Activated T-cell treated with anti-CD3 and anti-CD28 coated beads for 48 hours (primary cell): ENCODE results near the gene PUDP.
"Not testable (repeated sequence)": the region's sequence is repeated elsewhere in the genome, so short reads cannot be mapped to it uniquely, and the experiment has no call there.

Source experiments
- DNase-seq: peaks from one replicate; pipeline ENCODE4 v3.0.0-alpha.2; 2020; ENCODE audit warnings: low read depth

Gene PUDP

DNA sequence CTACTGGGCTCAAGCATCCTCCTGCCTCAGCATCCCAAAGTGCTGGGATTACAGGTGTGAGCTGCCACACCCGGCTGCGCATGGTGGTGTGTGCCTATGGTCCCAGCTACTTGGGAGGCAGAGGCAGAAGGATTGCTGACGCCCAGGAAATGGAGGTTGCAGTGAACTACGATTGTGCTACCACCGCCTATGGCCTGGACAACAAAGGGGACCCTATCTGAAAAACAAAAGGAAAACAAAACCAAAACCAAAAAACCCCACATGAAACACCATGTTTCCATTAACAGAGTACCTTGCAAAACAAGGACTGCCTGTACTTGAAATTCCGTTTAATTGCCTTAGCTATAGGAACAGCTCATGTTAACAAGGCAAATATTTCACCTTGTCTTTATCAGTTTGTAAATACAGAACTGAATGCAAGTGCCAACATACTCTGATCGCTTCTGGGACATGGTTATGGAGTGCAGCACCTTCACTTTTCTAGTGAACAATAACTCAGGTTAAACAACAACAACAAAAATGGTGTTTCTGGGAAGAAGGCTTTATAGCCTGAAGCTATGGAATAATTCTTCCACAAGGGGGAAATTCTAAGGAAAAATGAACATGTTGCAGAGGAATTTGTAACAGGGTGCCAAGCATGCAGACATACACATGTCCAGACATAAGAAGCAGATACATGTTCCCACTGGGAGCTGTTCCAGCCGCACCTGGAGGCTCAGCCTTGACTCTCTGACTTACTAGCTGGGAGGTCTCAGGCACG is 73.6 kb downstream of the PUDP start:
- no peak for DNase-seq

DNA sequence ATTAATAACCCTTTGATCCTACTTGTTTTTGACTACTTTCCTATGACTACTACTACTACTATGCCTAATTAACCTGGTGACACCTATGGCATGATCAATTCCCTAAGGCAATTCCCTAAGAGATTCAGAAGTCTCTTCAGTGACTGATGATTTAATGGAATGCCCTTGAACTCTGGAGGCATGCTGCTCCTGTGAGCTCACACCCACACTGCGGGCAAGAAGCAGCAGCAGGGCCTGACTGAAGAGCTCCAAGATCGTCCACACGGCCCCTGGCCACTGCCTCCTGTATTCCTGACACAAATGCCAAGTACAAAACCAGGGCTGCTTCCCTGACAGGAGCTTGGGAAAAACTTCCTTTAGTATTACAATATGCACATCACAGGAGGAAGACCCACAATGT is 74.6 kb downstream of the PUDP start:
- no peak for DNase-seq

GRCh38 chrX:7072856-7073255 is 75.1 kb downstream of the PUDP start:
- no peak for DNase-seq

DNA sequence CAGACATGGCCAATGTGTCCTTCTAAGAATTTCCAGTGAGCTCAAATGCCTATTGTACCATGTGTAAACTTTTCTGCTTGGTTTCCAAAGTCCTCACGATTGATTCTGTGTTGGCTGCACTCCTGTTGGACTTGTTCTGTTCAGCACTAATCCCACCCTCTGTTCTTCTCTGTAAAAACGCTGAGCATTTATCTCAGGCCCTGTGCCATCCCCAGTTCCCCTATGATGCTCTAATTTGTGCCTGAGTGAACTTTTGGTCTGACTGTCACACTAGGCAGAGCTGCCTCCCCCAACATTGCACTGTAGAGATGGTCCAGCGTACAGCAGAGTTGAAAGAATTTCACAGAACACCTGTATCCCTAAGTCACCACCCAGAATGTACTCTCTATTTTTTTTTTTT is 76.6 kb downstream of the PUDP start:
- DNase-seq: no peak

- no peak for DNase-seq
Measured at GRCh38 chrX:7069556-7069955, 78.4 kb downstream of the PUDP start.

DNA sequence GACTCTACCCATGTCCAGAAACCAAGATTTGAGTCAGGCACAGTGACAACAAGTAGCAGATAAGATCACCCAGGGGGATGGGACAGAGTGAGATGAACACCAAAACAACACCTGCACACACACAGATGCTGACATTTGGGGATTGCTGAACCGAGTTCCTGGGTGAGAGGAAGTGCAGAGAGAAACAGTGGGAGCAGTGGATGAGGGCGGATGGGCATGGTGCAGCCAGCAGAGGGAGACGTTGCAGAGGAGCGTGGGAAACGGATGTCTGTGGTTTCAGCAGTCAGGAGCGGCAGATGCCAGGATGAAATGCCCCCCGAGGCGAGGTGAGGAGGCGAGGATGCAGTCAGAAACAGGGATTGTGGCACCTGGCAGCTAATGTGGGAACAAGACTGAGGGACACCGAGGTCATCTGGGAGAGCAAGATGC is 79.0 kb downstream of the PUDP start:
- no peak for DNase-seq

DNA sequence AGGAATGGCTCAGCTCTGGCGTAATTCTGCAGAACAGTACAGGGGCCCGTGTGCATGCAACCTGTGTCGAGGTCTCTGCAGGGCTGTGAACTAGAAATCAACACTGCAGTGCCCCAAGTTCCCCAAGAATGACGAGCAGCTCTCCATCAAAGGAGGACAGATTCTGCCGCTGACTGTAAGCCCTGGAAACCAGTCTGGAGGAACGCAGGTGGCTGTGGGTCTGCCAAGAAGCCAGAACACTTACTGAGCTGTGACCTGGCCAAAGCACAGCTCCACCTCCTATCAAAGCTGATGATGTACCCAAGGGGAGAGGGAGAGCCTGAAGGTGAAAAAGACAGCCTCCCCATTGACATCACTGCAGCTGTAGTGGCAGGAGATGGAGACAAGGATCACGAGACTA is 80.7 kb downstream of the PUDP start:
- DNase-seq: no peak

DNA sequence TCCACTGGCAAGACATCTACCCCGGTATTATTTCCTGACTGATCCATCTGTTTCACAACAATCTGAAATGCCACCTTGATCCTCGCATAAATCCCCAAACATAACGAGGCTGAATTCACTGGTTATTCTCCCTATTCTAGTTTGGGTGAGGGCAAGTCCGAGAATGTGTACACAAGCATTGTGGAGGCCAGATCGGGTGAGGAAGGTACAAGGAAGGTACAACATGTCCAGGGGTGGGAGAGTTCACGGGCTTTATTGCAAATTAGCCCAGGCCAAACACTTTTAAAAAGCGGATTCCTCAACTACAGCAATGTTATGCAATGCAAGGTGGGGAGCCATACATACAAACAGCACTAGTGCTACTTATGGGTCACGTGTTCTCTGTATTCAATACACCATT is 82.5 kb downstream of the PUDP start:
- DNase-seq: no peak

DNA sequence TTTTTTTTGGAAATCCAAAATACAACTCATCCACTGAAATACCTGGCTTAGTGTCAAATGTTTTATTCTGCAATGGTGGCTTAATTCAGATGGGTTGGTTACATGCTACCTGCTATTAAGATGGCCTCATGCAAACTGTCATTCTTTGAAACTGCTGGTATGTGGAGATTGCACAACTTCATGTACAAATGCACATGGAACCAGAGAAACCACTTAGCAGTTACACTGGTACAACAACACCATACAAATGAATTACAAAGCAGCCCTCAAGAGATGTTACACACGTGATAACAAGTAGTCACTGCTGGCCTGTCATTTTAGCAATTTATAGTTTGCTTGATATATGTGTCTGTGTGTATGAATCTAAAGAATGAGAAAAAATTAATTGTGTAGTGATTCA is 85.0 kb downstream of the PUDP start:
- DNase-seq: no peak

DNA sequence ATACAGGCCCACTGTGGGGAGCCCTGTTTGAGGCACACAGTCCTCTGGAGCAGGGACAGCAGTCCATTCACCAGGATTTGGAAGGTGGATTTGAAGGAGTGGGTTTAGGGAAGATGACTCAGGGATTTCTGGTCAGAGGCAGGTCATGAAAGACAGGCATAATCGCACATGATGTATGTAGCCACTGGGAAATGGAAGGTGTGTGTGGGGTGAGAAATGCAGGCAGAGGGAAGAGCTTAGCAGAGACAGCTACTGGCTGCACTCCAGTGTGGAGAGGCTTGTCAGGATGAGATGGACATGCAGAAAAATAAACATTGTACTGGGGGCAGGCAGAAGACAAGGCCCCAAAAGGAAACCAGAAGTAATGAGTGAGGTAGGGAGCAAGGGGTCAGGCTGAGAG is 85.7 kb downstream of the PUDP start:
- DNase-seq: no peak

DNA sequence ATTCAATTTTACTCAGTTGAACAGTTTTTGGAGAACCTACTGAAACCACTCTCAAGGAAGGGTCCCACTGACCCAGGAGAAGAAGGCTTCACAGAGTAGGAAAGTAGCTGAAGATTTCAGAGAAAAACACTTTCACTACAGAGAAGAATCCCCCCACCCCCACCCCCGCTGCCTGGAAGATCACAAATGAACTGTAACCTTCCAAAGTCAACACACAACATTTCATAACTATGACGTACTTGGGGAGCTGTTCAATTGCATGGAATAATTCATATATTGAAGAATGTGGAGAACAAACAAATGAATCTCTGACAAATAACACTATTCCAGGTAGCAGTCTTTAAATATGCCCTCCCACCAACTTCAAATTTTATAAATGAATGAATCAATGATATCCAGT is 86.5 kb downstream of the PUDP start:
- no peak for DNase-seq

GRCh38 chrX:7060444-7060843 is 87.5 kb downstream of the PUDP start:
- DNase-seq: no peak

- DNase-seq: no peak
Measured at GRCh38 chrX:7059859-7060258, 88.1 kb downstream of the PUDP start.

GRCh38 chrX:7059214-7059838 is 88.6 kb downstream of the PUDP start:
- no peak for DNase-seq

- DNase-seq: no peak
Measured at GRCh38 chrX:7055386-7056137, 92.4 kb downstream of the PUDP start.

GRCh38 chrX:7054219-7055216 is 93.4 kb downstream of the PUDP start:
- no peak for DNase-seq

DNA sequence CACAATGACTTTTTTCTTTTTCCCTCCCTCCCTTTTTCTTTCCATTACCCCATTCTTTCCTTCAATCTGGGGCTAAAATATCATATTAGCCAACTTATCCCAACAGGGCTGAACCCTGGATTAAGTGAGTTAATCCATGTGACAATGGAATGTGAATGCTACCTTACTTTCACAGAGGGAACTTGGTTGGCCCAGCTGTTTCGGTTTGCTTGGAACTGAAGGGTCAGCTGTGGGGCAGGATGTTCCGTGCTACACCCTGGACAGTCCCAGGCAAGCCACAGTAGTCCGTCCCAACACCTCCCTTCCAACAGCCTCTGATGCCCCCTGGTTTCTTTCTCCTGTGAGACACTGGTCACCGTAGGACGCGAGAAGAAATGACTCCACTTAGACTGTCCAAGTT is 95.4 kb downstream of the PUDP start:
- no peak for DNase-seq

DNA sequence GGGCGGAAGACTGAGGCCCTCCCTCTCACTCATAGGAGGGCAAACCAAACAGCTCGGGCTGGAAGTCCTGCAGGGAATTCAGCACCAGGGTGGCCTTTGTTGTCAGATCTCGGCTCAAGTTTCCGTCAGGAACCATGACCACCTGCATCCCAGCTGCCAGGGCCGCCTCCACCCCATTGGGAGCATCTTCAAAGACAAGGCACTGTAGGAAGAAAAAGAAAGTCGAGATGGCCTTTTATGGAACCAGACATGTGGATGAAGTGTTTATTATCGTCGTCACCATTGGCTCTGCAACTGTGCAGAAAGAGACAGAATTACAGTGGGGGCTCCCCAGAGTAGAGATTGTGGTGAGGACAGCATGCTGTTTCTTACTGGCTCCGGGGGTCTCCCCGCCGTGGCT is 97.7 kb downstream of the PUDP start:
- no peak for DNase-seq

DNA sequence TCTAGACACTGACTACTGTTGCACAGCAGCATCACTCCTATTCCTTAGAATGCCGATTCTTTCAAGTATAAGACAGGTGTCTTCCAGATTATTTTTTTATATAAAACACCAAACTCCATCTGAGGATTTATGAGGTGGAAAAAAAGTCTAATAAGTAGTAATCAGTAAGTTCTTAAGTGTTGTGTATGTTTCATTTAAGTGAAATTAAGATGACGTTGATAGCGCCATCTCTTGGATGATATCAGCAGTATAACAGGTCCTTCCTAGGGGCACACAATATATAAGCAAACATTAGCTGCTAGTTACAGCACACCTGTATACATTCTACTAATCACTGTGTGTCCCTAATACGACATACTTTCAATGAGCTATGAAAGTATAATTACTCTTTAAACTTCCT is 100.0 kb downstream of the PUDP start:
- no peak for DNase-seq

DNA sequence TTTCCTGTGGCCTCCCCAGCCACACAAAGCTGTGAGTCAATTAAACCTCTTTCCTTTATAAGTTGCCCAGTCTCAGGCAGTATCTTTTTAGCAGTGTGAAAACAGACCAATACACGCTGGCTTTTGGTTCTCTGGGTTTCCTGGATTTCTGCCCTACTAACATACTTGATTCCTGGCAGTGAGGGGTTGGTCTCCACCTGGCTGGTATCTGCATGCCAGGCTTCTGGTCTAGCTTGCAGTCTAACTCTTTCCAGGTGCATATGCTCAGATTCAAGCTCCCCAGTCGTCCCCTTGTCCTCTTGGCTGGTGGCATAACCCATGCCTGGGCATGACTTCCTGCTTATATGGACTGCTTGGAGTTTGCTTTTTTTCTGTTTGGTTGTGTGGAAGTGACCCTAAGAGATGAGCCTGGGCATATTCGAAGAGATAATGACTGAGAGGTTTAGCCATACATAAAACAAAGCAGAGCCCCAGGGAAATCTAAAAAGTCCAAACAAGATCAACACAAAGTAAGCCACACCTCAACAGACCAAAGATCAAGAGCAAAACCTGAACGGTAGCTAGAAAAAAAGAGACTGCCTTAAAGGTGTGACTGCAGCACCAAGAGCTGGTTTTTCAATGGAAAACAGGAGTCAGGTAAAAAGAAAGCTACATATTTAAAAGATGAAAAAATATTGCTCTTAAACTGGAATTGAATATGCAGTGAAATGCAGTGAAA is 102.6 kb downstream of the PUDP start:
- DNase-seq: no peak

- DNase-seq: not testable (repeated sequence)
Measured at GRCh38 chrX:7043796-7044433, 104.0 kb downstream of the PUDP start.
